Retinal pigment epithelial cell (primary cell): Measurements from ENCODE around the gene TLE6.

Source experiments
- DNase-seq: peaks from one replicate; pipeline ENCODE4 v3.0.0-alpha.2; 2010; ENCODE audit warnings: low read depth
- H3K4me3 ChIP-seq: 2 replicates; pipeline ENCODE4 v1.5.1; 2011; ENCODE audit warnings: mild to moderate bottlenecking, low read length, control low read depth, moderate library complexity
- CTCF ChIP-seq: conservative IDR thresholded peaks from 2 replicates; pipeline ENCODE4 v1.5.1; 2011; ENCODE audit warnings: low read depth, low read length, control low read depth, inconsistent platforms

The TLE6 gene

GRCh38 chr19:3019211-3019854 is 42.0 kb downstream of the TLE6 start:
- TF ChIP-seq CTCF, result no peak
- no peak for DNase-seq
- H3K4me3 ChIP-seq, result no peak overlapping the region

- no peak for TF ChIP-seq CTCF
- no peak overlapping the region for H3K4me3 ChIP-seq
- no peak for DNase-seq
Measured at GRCh38 chr19:3020321-3020960, 43.1 kb downstream of the TLE6 start.

GRCh38 chr19:3024509-3024869 is 47.1 kb downstream of the TLE6 start:
- no peak for TF ChIP-seq CTCF
- H3K4me3 ChIP-seq, result no peak overlapping the region
- no peak for DNase-seq

GRCh38 chr19:3024870-3025548 is 47.6 kb downstream of the TLE6 start:
- H3K4me3 ChIP-seq, result no peak overlapping the region
- TF ChIP-seq CTCF, result no peak
- DNase-seq, result no peak

- H3K4me3 ChIP-seq, result no peak overlapping the region
- TF ChIP-seq CTCF, result no peak
- no peak for DNase-seq
Measured at GRCh38 chr19:3025549-3025886, 48.2 kb downstream of the TLE6 start.

- no peak overlapping the region for H3K4me3 ChIP-seq
- no peak for TF ChIP-seq CTCF
- no peak for DNase-seq
Measured at GRCh38 chr19:3026768-3027167, 49.4 kb downstream of the TLE6 start.

- H3K4me3 ChIP-seq, result no peak overlapping the region
- TF ChIP-seq CTCF, result no peak
- DNase-seq, result no peak
Measured at GRCh38 chr19:3027292-3027691, 49.9 kb downstream of the TLE6 start.
